Thoracic aorta (tissue), 2 donors: ENCODE data around the gene PKIB. TPM values are rescaled to one million over a fixed set of nuclear protein-coding genes. Genes with fewer than 3 reads are reported as not detected.

Source experiments
- ATAC-seq: fragments of 150-250 bp; one replicate; pipeline ENCODE4 v1.8.0; 2017; ENCODE audit warnings: low read depth; ENCODE audit not compliant: insufficient number of reproducible peaks, low FRiP score
- DNase-seq: peaks from one replicate; pipeline ENCODE4 v3.0.0-alpha.2; 2020; ENCODE audit warnings: low spot score
- H3K27ac ChIP-seq, 2 donors: fragments of 200-600 bp; sonication (generic); 1 replicate in 1 of 2; 2 replicates in 1 of 2; pipeline ENCODE4 v1.5.1; 2016; ENCODE audit warnings: mild to moderate bottlenecking in 2 of 2, moderate library complexity in 2 of 2
- H3K27me3 ChIP-seq: fragments of 200-600 bp; sonication (generic); replicated peaks from 2 replicates; pipeline ENCODE4 v1.6.0; 2016; ENCODE audit warnings: mild to moderate bottlenecking; ENCODE audit not compliant: insufficient read depth
- H3K36me3 ChIP-seq: fragments of 200-600 bp; sonication (generic); one replicate; pipeline ENCODE4 v1.5.1; 2016
- H3K4me1 ChIP-seq, 2 donors: fragments of 200-600 bp; sonication (generic); 1 replicate in 1 of 2; 2 replicates in 1 of 2; pipeline versions ENCODE4 v1.5.1 to v1.6.0; 2016; ENCODE audit warnings: low read depth in 2 of 2, mild to moderate bottlenecking in 1 of 2; ENCODE audit not compliant: control insufficient read depth in 1 of 2
- H3K4me3 ChIP-seq: fragments of 200-600 bp; sonication (generic); 2 replicates; pipeline ENCODE4 v1.5.1; 2016; ENCODE audit warnings: mild to moderate bottlenecking
- H3K9me3 ChIP-seq: fragments of 200-600 bp; sonication (generic); 2 replicates; pipeline ENCODE4 v1.5.1; 2016
- total RNA-seq, 2 donors: library from RNA; depleted of rRNA; stranded (reverse); fragments of >200 nt; gene quantifications; one replicate each; pipeline versions ENCODE4 v1.1.0 to v1.2.3, GENCODE V29; 2016
- TF ChIP-seq, protein P1 (sequence below): fragments of 200-600 bp; sonication (generic); IDR thresholded peaks from one replicate; pipeline ENCODE4 v1.5.1; 2019; ENCODE audit warnings: antibody characterized with exemption

PKIB gene
- total RNA-seq, 2 donors from 2014 or later, result 0.81 to 6.0 TPM

DNA sequence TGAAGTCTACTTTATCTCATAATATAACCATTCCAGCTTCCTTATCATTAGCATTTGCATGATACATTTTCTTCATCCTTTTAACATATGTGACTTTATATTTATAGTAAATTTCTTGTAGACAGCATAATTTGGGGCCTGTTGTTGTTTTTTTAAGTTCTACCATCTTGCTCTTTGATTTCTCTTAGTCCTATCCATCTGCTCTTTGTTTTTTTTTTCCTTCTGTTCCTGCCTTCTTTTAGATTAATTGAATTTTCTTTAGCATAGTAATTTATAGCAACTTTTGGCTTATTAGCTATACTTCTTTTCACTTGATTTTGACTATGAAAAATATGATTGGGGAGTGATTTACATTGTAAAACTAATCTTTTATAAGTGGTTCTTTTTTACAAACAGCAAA lies 150.1 kb downstream of the PKIB start:
- Histone ChIP-seq H3K36me3 (no peaks in the 10 kb centered on the region), H3K4me3 (no peak overlapping the region), H3K27ac (no peak overlapping the region), H3K9me3 (no peaks in the 10 kb centered on the region), H3K4me1 (no peaks in the 10 kb centered on the region), H3K27me3 (no peaks in the 10 kb centered on the region)
- TF ChIP-seq, protein P1, sequence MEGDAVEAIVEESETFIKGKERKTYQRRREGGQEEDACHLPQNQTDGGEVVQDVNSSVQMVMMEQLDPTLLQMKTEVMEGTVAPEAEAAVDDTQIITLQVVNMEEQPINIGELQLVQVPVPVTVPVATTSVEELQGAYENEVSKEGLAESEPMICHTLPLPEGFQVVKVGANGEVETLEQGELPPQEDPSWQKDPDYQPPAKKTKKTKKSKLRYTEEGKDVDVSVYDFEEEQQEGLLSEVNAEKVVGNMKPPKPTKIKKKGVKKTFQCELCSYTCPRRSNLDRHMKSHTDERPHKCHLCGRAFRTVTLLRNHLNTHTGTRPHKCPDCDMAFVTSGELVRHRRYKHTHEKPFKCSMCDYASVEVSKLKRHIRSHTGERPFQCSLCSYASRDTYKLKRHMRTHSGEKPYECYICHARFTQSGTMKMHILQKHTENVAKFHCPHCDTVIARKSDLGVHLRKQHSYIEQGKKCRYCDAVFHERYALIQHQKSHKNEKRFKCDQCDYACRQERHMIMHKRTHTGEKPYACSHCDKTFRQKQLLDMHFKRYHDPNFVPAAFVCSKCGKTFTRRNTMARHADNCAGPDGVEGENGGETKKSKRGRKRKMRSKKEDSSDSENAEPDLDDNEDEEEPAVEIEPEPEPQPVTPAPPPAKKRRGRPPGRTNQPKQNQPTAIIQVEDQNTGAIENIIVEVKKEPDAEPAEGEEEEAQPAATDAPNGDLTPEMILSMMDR, result no peak
- DNase-seq, result no peak
- ATAC-seq, result no peak

DNA sequence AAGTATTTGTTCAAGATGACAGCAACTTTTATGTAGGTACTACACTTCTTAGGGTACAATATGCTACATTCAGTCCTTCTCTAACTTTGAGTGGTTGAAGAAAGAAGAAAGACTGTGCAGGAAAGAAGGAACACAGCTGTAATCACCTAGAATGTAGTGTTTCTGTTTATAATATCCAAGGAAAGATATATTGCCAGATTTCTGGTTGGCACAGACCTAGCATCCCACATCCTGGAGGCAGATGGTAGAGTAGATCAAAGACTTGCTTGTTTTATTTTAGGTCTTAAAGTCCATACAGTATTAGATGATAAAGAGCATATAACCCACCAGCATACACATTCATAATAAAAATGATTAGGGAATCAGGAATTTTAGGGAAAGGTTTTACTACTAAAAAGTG lies 156.1 kb downstream of the PKIB start:
- H3K36me3 ChIP-seq, result no peaks in the 10 kb centered on the region
- no peaks in the 10 kb centered on the region for H3K9me3 ChIP-seq
- H3K27ac ChIP-seq, result no peak overlapping the region
- no peaks in the 10 kb centered on the region for H3K27me3 ChIP-seq
- no peak overlapping the region for H3K4me3 ChIP-seq
- no peaks in the 10 kb centered on the region for H3K4me1 ChIP-seq
- TF ChIP-seq, protein P1, result no peak
- ATAC-seq, result no peak
- DNase-seq, result no peak

DNA sequence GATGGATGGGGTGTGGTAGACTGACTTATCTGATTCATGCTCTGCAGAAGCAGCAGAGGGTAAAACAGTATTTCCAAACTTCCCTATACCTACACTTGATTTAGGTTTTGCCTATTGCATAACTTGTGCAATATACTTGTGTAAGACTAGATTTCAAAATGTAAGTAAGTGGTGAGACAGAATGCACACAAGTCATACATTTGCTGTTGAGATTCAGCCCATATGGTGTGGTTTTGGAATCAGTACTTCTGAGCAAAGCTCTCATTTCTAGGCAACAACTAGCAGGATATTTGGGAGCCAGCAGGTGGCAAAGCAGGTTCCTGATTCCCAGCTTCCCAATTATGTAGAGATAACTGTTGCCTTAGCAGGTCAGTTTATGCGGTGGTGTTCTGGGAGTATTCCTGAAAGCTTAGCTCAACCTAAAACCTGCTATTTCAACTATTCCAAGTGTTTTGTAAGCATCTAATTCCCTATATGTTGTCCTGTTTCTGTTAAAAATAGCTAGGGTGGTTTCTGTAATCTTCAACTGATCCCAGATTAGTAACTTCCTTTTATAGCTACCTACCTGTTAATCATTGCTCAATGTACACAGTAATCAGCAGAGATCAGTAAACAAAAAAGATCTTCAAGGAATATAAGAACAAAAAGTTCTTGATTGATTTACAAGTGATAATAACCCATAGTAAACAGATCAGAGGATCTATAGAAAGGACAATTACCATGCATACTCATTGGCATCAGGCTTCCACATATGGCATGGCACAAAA lies 160.8 kb downstream of the PKIB start:
- no peaks in the 10 kb centered on the region for H3K36me3 ChIP-seq
- no peaks in the 10 kb centered on the region for H3K4me1 ChIP-seq
- H3K27ac ChIP-seq, result no peak overlapping the region
- ATAC-seq, result no peak
- TF ChIP-seq, protein P1, result no peak
- DNase-seq, result no peak
- H3K9me3 ChIP-seq, result no peaks in the 10 kb centered on the region
- H3K4me3 ChIP-seq, result no peak overlapping the region
- H3K27me3 ChIP-seq, result no peaks in the 10 kb centered on the region

DNA sequence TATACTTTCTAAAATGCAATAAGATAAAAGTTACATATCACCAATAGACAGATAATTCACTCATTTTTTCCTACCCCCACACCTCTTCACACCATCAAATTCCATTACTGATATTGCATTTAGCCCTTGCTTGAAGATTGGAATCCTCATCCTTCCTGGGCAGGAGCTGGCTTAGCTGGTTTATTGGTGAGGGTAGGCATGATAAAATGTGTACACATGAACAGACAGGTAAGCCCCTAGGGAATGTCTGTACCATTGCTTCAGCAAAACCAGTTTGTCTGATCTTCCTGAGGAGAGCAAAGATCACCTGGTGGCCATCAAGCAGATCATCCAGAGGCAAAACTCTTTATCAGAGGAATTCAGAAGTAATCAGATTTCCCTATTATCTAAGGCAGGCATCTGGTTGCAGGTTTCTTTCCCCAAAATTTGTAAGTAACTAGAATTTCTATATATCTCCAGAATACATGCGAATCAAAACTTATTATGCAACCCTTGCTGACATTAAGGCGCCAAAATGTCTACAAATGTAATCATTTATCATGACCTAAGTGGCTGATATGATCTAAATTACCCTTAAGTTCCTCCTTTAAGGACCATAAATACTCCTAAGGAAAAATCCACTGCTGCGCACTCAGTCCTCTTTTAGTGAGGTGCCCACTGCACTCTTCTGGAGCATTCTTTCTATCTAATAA lies 162.7 kb downstream of the PKIB start:
- no peaks in the 10 kb centered on the region for H3K9me3 ChIP-seq
- DNase-seq, result no peak
- no peaks in the 10 kb centered on the region for H3K4me1 ChIP-seq
- H3K27me3 ChIP-seq, result no peaks in the 10 kb centered on the region
- H3K36me3 ChIP-seq, result no peaks in the 10 kb centered on the region
- H3K27ac ChIP-seq, result no peak overlapping the region
- ATAC-seq, result no peak
- no peak overlapping the region for H3K4me3 ChIP-seq
- TF ChIP-seq, protein P1, result no peak

Other genes starting within 250 kb of the PKIB start
- gene HSF2, start 210.8 kb upstream of the PKIB start, total RNA-seq, result 10 to 100 TPM; 11.8 to 19.1 TPM
- gene SERINC1, start 138.6 kb upstream of the PKIB start, total RNA-seq, result 100 to 1,000 TPM; 248 to 258 TPM
- gene FABP7, start 169.3 kb downstream of the PKIB start, total RNA-seq, result not detected
- gene SMPDL3A, start 178.9 kb downstream of the PKIB start, total RNA-seq, result 1 to 10 TPM; 4.2 to 8.0 TPM